RWPE2 (cell line): Measurements from ENCODE around the gene KDM2B.

ENCODE experiments used
- ATAC-seq: fragments of 200-7000 bp; cut with Tn5 transposase; 3 replicates; pipeline ENCODE4 v1.9.1; 2021; ENCODE audit warnings: low read depth
- DNase-seq: peaks from one replicate; pipeline ENCODE4 v3.0.0-alpha.2; 2020; ENCODE audit warnings: low spot score
- H3K27ac ChIP-seq: fragments of 450-650 bp; 2 replicates; pipeline ENCODE4 v1.5.1; 2017; ENCODE audit warnings: mild to moderate bottlenecking; ENCODE audit not compliant: poor library complexity, severe bottlenecking
- H3K27me3 ChIP-seq: fragments of 250-450 bp; sonication (Bioruptor Pico); 2 replicates; pipeline ENCODE4 v1.5.1; 2021; ENCODE audit warnings: mild to moderate bottlenecking, moderate library complexity; ENCODE audit not compliant: insufficient read depth, poor library complexity, severe bottlenecking
- H3K36me3 ChIP-seq: fragments of 250-450 bp; sonication (Bioruptor Pico); 2 replicates; pipeline ENCODE4 v1.5.1; 2020; ENCODE audit warnings: low read depth, mild to moderate bottlenecking, moderate library complexity
- H3K4me1 ChIP-seq: fragments of 250-450 bp; sonication (Bioruptor Pico); 2 replicates; pipeline ENCODE4 v1.5.1; 2021; ENCODE audit warnings: mild to moderate bottlenecking, moderate library complexity; ENCODE audit not compliant: insufficient read depth, poor library complexity, severe bottlenecking
- H3K4me3 ChIP-seq: fragments of 250-450 bp; sonication (Bioruptor Pico); 2 replicates; pipeline ENCODE4 v1.5.1; 2021; ENCODE audit warnings: mild to moderate bottlenecking, moderate library complexity; ENCODE audit not compliant: severe bottlenecking
- H3K9me3 ChIP-seq: fragments of 250-450 bp; sonication (Bioruptor Pico); 2 replicates; pipeline ENCODE4 v1.5.1; 2021; ENCODE audit warnings: mild to moderate bottlenecking, moderate library complexity; ENCODE audit not compliant: severe bottlenecking
- TF ChIP-seq, protein P1 (sequence below): fragments of 450-650 bp; IDR thresholded peaks from one replicate; pipeline ENCODE4 v1.5.1; 2017; ENCODE audit warnings: mild to moderate bottlenecking, moderate library complexity; ENCODE audit not compliant: poor library complexity, severe bottlenecking

KDM2B gene

GRCh38 chr12:121468499-121468801, 112.4 kb downstream of the KDM2B start:
- Histone ChIP-seq H3K27ac (no peak overlapping the region), H3K9me3 (no peaks in the 10 kb centered on the region), H3K36me3 (peaks cover 5% of the 10 kb centered on the region; the same call in 1 of the 2 replicates), H3K4me3 (no peak overlapping the region), H3K27me3 (no peaks in the 10 kb centered on the region), H3K4me1 (no peaks in the 10 kb centered on the region)
- TF ChIP-seq, protein P1, sequence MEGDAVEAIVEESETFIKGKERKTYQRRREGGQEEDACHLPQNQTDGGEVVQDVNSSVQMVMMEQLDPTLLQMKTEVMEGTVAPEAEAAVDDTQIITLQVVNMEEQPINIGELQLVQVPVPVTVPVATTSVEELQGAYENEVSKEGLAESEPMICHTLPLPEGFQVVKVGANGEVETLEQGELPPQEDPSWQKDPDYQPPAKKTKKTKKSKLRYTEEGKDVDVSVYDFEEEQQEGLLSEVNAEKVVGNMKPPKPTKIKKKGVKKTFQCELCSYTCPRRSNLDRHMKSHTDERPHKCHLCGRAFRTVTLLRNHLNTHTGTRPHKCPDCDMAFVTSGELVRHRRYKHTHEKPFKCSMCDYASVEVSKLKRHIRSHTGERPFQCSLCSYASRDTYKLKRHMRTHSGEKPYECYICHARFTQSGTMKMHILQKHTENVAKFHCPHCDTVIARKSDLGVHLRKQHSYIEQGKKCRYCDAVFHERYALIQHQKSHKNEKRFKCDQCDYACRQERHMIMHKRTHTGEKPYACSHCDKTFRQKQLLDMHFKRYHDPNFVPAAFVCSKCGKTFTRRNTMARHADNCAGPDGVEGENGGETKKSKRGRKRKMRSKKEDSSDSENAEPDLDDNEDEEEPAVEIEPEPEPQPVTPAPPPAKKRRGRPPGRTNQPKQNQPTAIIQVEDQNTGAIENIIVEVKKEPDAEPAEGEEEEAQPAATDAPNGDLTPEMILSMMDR = no peak
- DNase-seq = no peak
- no peak for ATAC-seq

DNA sequence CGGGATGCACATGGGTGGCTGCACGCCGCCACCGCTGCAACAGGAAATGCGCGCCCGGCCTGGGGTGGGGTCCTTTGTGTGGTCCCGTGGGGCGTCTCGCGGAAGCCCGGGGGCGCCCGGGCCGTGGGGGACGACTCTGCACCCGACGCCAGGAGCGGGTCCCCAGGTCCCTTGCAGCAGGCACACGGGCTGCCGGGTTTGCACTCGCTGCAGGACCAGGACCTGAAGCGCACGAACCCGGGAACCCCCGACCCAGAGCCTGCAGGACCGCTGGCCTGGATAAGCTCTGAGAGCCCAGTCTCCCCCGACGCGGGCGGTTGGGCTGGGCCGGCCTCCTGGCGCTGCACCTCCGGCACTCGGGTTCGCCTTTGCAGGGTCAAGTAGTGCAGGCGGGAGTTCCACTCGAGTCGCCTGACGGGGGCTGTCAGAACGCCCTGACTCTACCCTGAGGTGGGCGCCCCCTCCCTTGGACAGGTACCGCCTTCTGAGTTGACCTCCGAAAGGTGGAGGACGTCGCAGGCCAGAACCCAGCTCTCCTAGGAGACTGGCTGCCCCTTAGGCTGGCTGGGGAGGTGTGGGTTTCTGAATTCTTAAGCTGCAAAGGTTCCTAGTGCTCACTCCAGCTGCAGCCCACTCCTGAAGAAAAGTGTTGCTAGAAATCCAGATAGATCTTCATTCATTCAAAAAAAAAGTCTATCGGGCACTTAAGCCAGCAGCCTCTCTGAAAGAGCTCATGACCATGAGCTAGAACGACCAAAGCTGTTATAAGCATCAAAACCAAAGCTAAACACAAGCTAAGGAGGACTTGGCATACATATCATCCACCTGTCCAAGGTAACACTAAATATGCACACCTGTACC, 113.0 kb downstream of the KDM2B start:
- Histone ChIP-seq H3K27me3 (no peaks in the 10 kb centered on the region), H3K36me3 (peaks cover 5% of the 10 kb centered on the region; the same call in 1 of the 2 replicates), H3K27ac (no peak overlapping the region), H3K4me1 (no peaks in the 10 kb centered on the region), H3K4me3 (peak overlapping the region; percentile 91), H3K9me3 (no peaks in the 10 kb centered on the region)
- DNase-seq = no peak
- peak; percentile 22; the same call in 2 of the 3 replicates for ATAC-seq
- TF ChIP-seq, protein P1 = no peak

- H3K4me3 ChIP-seq = peak overlapping the region; percentile 91
- H3K36me3 ChIP-seq = peaks cover 5% of the 10 kb centered on the region; the same call in 1 of the 2 replicates
- peak overlapping the region; percentile 32 for H3K27ac ChIP-seq
- peak; percentile 86 for ATAC-seq
- TF ChIP-seq, protein P1 = no peak
- DNase-seq = peak; percentile 81
- no peaks in the 10 kb centered on the region for H3K9me3 ChIP-seq
- no peaks in the 10 kb centered on the region for H3K4me1 ChIP-seq
- H3K27me3 ChIP-seq = no peaks in the 10 kb centered on the region
Observed at GRCh38 chr12:121466794-121467637, 113.8 kb downstream of the KDM2B start.

- Histone ChIP-seq H3K9me3 (no peaks in the 10 kb centered on the region), H3K4me3 (peak overlapping the region; percentile 91), H3K4me1 (no peaks in the 10 kb centered on the region), H3K36me3 (peaks cover 5% of the 10 kb centered on the region; the same call in 1 of the 2 replicates), H3K27ac (peak overlapping the region; percentile 32), H3K27me3 (no peaks in the 10 kb centered on the region)
- DNase-seq (no peak), ATAC-seq (no peak)
- TF ChIP-seq, protein P1 = no peak
Observed at GRCh38 chr12:121465921-121466793, 114.7 kb downstream of the KDM2B start.
